Adrenal gland (tissue), 12 donors: ENCODE results near the gene NOP14. TPM values are rescaled to one million over a fixed set of nuclear protein-coding genes. Genes with fewer than 3 reads are reported as not detected.
A peak's percentile ranks its signal among the peaks of the same experiment; 100 is the strongest.

Experiments
- DNase-seq, 7 donors: peaks; one replicate each; pipeline ENCODE4 v3.0.0-alpha.2; 2019 to 2020
- H3K27ac ChIP-seq, 5 donors: fragments of 200-600 bp; sonication (generic) in 4 of 5; 1 replicate in 3 of 5; 2 replicates in 2 of 5; pipeline versions ENCODE4 v1.5.1 to v1.8.0; 2016 to 2020; ENCODE audit warnings: mild to moderate bottlenecking in 1 of 5
- H3K27me3 ChIP-seq: fragments of 200-600 bp; 2 replicates; pipeline ENCODE4 v1.8.0; 2021
- H3K36me3 ChIP-seq, 2 donors: fragments of 200-600 bp; replicated peaks in 1 of 2; 1 replicate in 1 of 2; 2 replicates in 1 of 2; pipeline versions ENCODE4 v1.5.1 to v1.8.0; 2018 to 2022
- H3K4me1 ChIP-seq, 2 donors: fragments of 200-600 bp; replicated peaks in 1 of 2; 1 replicate in 1 of 2; 2 replicates in 1 of 2; pipeline versions ENCODE4 v1.5.1 to v1.8.0; 2018 to 2021
- H3K4me3 ChIP-seq, 4 donors: fragments of 200-600 bp; sonication (generic) in 3 of 4; one replicate each; pipeline ENCODE4 v1.5.1; 2016 to 2018
- H3K9me3 ChIP-seq, 3 donors: fragments of 200-600 bp; sonication (generic) in 1 of 3; replicated peaks in 1 of 3; 1 replicate in 2 of 3; 2 replicates in 1 of 3; pipeline versions ENCODE4 v1.5.1 to v1.8.0; 2016 to 2021
- CTCF ChIP-seq, 6 experiments: fragments of 450-650 bp in 4 of 6; fragments of 200-600 bp in 2 of 6; sonication (generic) in 1 of 6; IDR thresholded peaks; 1 replicate in 5 of 6; 2 replicates in 1 of 6; pipeline versions ENCODE4 v1.5.1 to v1.8.0; 2016 to 2021; ENCODE audit warnings: antibody characterized with exemption in 6 of 6, mild to moderate bottlenecking in 2 of 6, moderate library complexity in 1 of 6
- POLR2A ChIP-seq, 2 donors: fragments of 450-650 bp; IDR thresholded peaks; one replicate each; pipeline ENCODE4 v1.6.1; 2017; ENCODE audit warnings: antibody characterized with exemption in 2 of 2, mild to moderate bottlenecking in 2 of 2, moderate library complexity in 1 of 2
- WGBS, 4 donors: extraction: QIAGEN DNeasy Blood & Tissue Kit in 2 of 4; methylation state at CpG; one replicate each; pipeline versions ENCODE4 v1.1.5 to v1.1.7; 2013 to 2017; 5-methylcytosine and 5-hydroxymethylcytosine counted together
- intact Hi-C, 2 donors: fragments of 100-400 bp; cut with DNase I; formaldehyde crosslinking; loops; one replicate each; pipeline versions ENCODE4 v1.14.1 to v1.15.0; 2022 to 2023
- polyA plus RNA-seq, 3 donors: library from polyadenylated mRNA; stranded (reverse); fragments of 200-250 nt in 2 of 3; fragments of 350-450 nt in 1 of 3; fragmentation: Illumina TruSeq in 1 of 3; extraction: RNeasy Lipid Tissue Mini Kit (QIAGEN cat#74804) in 1 of 3; gene quantifications; one replicate each; pipeline ENCODE4 v1.2.3, GENCODE V29; 2013 to 2014
- total RNA-seq, 9 donors: library from RNA; depleted of rRNA in 4 of 9; stranded (reverse); fragments of >200 nt in 4 of 9; fragments of 120-200 nt in 1 of 9; fragmentation: NEBNext Ultra II Directional in 1 of 9; extraction: Animal tissue kit (Norgen Biotek cat#: 25700) in 1 of 9; gene quantifications; one replicate each; pipeline versions ENCODE4 v1.1.0 to v1.2.4, GENCODE V29; 2013 to 2023
- donor health status: healthy with polysubstance abuse.
- donor health status: Bipolar disorder and iron deficiency.
- donor health status: DM: yes; HTN: yes; CAD: no.
- donor health status: DM: no; HTN: no; CAD: no.
- donor health status: DM: no; HTN: no; CAD: no.
- donor health status: DM: yes; HTN: yes; CAD: no.

Gene NOP14
- total and polyA plus RNA-seq, 12 donors: 16.4 to 56.5 (median 25.5) TPM

GRCh38 chr4:2944586-2945526, 18.4 kb downstream of the NOP14 start:
- peak in 1 of 7 donors; percentile 48 for DNase-seq
- Histone ChIP-seq H3K9me3 (no peaks in the 10 kb centered on the region), H3K36me3 (peaks cover 0 to 96% of the 10 kb centered on the region in 2 donors), H3K4me1 (no peaks in the 10 kb centered on the region), H3K27ac (no peak overlapping the region), H3K27me3 (no peaks in the 10 kb centered on the region), H3K4me3 (no peak overlapping the region)
- intact Hi-C loops: no loop called here
- TF ChIP-seq POLR2A (IDR thresholded peaks at IDR 0.05): no peak
- TF ChIP-seq CTCF (IDR thresholded peaks at IDR 0.05): no peak
- WGBS, 4 donors: 86 to 90% (median 87%) methylated on average over 28 to 30 of the region's 30 CpGs

- Histone ChIP-seq H3K27me3 (no peaks in the 10 kb centered on the region), H3K4me3 (no peak overlapping the region), H3K27ac (no peak overlapping the region), H3K9me3 (no peaks in the 10 kb centered on the region), H3K4me1 (no peaks in the 10 kb centered on the region), H3K36me3 (peaks cover 0 to 96% of the 10 kb centered on the region in 2 donors)
- 86 to 92% (median 90%) methylated on average over 11 of the region's 11 CpGs for WGBS, 4 donors
- intact Hi-C loops: no loop called here
- peak in 1 of 7 donors; percentile 47 for DNase-seq
- TF ChIP-seq POLR2A (IDR thresholded peaks at IDR 0.05): no peak
- no peak for TF ChIP-seq CTCF (IDR thresholded peaks at IDR 0.05)
Measured at GRCh38 chr4:2944091-2944482, 19.1 kb downstream of the NOP14 start.

- Histone ChIP-seq H3K36me3 (peaks cover 0 to 96% of the 10 kb centered on the region in 2 donors), H3K4me3 (no peak overlapping the region)
Measured at GRCh38 chr4:2943364-2944090, 19.7 kb downstream of the NOP14 start.

GRCh38 chr4:2942532-2943363, 20.5 kb downstream of the NOP14 start:
- Histone ChIP-seq H3K27me3 (no peaks in the 10 kb centered on the region), H3K9me3 (no peaks in the 10 kb centered on the region), H3K4me3 (no peak overlapping the region), H3K27ac (no peak overlapping the region), H3K4me1 (peaks cover 0 to 2% of the 10 kb centered on the region in 2 donors), H3K36me3 (peaks cover 0 to 96% of the 10 kb centered on the region in 2 donors)
- intact Hi-C loops: no loop called here
- 85 to 88% (median 87%) methylated on average over 23 to 31 of the region's 31 CpGs for WGBS, 4 donors
- DNase-seq: peak in 2 of 7 donors; percentile 15 to 50
- TF ChIP-seq POLR2A (IDR thresholded peaks at IDR 0.05) (no peak), CTCF (IDR thresholded peaks at IDR 0.05) (no peak)

More at GRCh38 chr4:2943364-2944090, 19.7 kb downstream of the NOP14 start:
- Histone ChIP-seq H3K9me3 (no peaks in the 10 kb centered on the region), H3K27ac (no peak overlapping the region), H3K27me3 (no peaks in the 10 kb centered on the region), H3K4me1 (no peaks in the 10 kb centered on the region)
- 93 to 95% (median 94%) methylated on average over 20 of the region's 20 CpGs for WGBS, 4 donors
- peak in 1 of 7 donors; percentile 47 for DNase-seq
- intact Hi-C loops: no loop called here
- no peak for TF ChIP-seq POLR2A (IDR thresholded peaks at IDR 0.05)
